Tibial nerve (tissue), 3 donors: ENCODE results near the gene HPS4.
"Not testable (repeated sequence)": the region's sequence is repeated elsewhere in the genome, so short reads cannot be mapped to it uniquely, and the experiment has no call there.

Experiments
- POLR2A ChIP-seq, 2 donors: fragments of 450-650 bp; IDR thresholded peaks; one replicate each; pipeline ENCODE4 v1.6.1; 2017; ENCODE audit warnings: antibody characterized with exemption in 2 of 2, mild to moderate bottlenecking in 2 of 2, moderate library complexity in 2 of 2
- TF ChIP-seq, protein P1 (sequence below), 5 experiments: fragments of 200-600 bp in 3 of 5; fragments of 450-650 bp in 2 of 5; sonication (generic) in 3 of 5; IDR thresholded peaks; one replicate each; pipeline ENCODE4 v1.5.1; 2016 to 2019; ENCODE audit warnings: antibody characterized with exemption in 5 of 5, mild to moderate bottlenecking in 3 of 5, moderate library complexity in 2 of 5

DNA sequence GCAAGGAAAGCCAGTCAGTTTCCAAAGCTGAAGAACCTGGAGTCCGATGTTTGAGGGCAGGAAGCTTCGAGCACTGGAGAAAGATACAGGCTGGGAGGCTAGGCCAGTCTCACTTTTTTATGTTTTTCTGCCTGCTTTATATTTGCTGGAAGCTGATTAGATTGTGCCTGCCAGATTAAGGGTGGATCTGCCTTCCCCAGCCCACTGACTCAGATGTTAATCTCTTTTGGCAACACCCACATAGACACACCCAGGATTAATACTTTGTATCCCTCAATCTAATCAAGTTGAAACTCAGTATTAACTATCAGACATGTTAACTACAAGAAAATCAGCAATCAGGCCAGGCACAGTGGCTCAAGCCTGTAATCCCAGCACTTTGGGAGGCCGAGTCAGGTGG, 44.8 kb downstream of the HPS4 start:
- TF ChIP-seq, protein P1, sequence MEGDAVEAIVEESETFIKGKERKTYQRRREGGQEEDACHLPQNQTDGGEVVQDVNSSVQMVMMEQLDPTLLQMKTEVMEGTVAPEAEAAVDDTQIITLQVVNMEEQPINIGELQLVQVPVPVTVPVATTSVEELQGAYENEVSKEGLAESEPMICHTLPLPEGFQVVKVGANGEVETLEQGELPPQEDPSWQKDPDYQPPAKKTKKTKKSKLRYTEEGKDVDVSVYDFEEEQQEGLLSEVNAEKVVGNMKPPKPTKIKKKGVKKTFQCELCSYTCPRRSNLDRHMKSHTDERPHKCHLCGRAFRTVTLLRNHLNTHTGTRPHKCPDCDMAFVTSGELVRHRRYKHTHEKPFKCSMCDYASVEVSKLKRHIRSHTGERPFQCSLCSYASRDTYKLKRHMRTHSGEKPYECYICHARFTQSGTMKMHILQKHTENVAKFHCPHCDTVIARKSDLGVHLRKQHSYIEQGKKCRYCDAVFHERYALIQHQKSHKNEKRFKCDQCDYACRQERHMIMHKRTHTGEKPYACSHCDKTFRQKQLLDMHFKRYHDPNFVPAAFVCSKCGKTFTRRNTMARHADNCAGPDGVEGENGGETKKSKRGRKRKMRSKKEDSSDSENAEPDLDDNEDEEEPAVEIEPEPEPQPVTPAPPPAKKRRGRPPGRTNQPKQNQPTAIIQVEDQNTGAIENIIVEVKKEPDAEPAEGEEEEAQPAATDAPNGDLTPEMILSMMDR (IDR thresholded peaks at IDR 0.05), result not testable (repeated sequence)
- not testable (repeated sequence) for TF ChIP-seq POLR2A (IDR thresholded peaks at IDR 0.05)
